Measurements from ENCODE around the gene NRL. TPM values are rescaled to one million over a fixed set of nuclear protein-coding genes. Genes with fewer than 3 reads are reported as not detected.

Gene NRL
- total RNA-seq, 1 donor from 2014 or later: 2.3 TPM

GRCh38 chr14:24137529-24138395 is 23.0 kb upstream of the NRL start:
- H3K36me3 Mint-ChIP-seq (ENCODE audit: insufficient read depth): peaks cover 5% of the 10 kb centered on the region
- H3K4me1 Mint-ChIP-seq (ENCODE audit: low read depth): peaks cover 28% of the 10 kb centered on the region
- no peak for TF ChIP-seq CTCF (IDR thresholded peaks at IDR 0.05; ENCODE audit: unreplicated experiment)
- no peaks in the 10 kb centered on the region for H3K27me3 Mint-ChIP-seq
- DNase-seq (ENCODE audit: low spot score, unreplicated experiment): no peak
- no peak overlapping the region for H3K27ac Mint-ChIP-seq
- H3K4me3 Mint-ChIP-seq (ENCODE audit: low read depth): peak overlapping the region; percentile 55
- no peaks in the 10 kb centered on the region for H3K9me3 Mint-ChIP-seq (ENCODE audit: low read depth)

GRCh38 chr14:24136684-24137528 is 22.2 kb upstream of the NRL start:
- no peaks in the 10 kb centered on the region for H3K9me3 Mint-ChIP-seq (ENCODE audit: low read depth)
- H3K27ac Mint-ChIP-seq: peak overlapping the region; percentile 20
- peaks cover 5% of the 10 kb centered on the region for H3K36me3 Mint-ChIP-seq (ENCODE audit: insufficient read depth)
- no peak for TF ChIP-seq CTCF (IDR thresholded peaks at IDR 0.05; ENCODE audit: unreplicated experiment)
- no peak for DNase-seq (ENCODE audit: low spot score, unreplicated experiment)
- H3K4me3 Mint-ChIP-seq (ENCODE audit: low read depth): peak overlapping the region; percentile 89
- no peaks in the 10 kb centered on the region for H3K27me3 Mint-ChIP-seq
- peaks cover 27% of the 10 kb centered on the region for H3K4me1 Mint-ChIP-seq (ENCODE audit: low read depth)

- peaks cover 5% of the 10 kb centered on the region for H3K36me3 Mint-ChIP-seq (ENCODE audit: insufficient read depth)
- DNase-seq (ENCODE audit: low spot score, unreplicated experiment): peak; percentile 87
- no peaks in the 10 kb centered on the region for H3K27me3 Mint-ChIP-seq
- H3K4me1 Mint-ChIP-seq (ENCODE audit: low read depth): peaks cover 25% of the 10 kb centered on the region
- H3K4me3 Mint-ChIP-seq (ENCODE audit: low read depth): peak within 1 kb of the TSS; percentile 89
- peak within 1 kb of the TSS; percentile 88 for H3K27ac Mint-ChIP-seq
- H3K9me3 Mint-ChIP-seq (ENCODE audit: low read depth): no peaks in the 10 kb centered on the region
- TF ChIP-seq CTCF (IDR thresholded peaks at IDR 0.05; ENCODE audit: unreplicated experiment): no peak
Measured at GRCh38 chr14:24135834-24136683, 21.3 kb upstream of the NRL start, which contains the start of gene PSME1. Gene PSME1, plus strand, starts transcription at chr14:24136194. Its CDS starts 69 bp downstream, at chr14:24136263.

- no peak for TF ChIP-seq CTCF (IDR thresholded peaks at IDR 0.05; ENCODE audit: unreplicated experiment)
- Mint-ChIP-seq H3K9me3 (ENCODE audit: low read depth) (no peaks in the 10 kb centered on the region), H3K4me3 (ENCODE audit: low read depth) (peak overlapping the region; percentile 89)
Measured at GRCh38 chr14:24135584-24135833, 20.8 kb upstream of the NRL start.

GRCh38 chr14:24133735-24134134 is 19.0 kb upstream of the NRL start:
- Mint-ChIP-seq H3K4me3 (ENCODE audit: low read depth) (no peak overlapping the region), H3K36me3 (ENCODE audit: insufficient read depth) (peaks cover 5% of the 10 kb centered on the region), H3K4me1 (ENCODE audit: low read depth) (peaks cover 16% of the 10 kb centered on the region), H3K27me3 (no peaks in the 10 kb centered on the region), H3K27ac (no peak overlapping the region), H3K9me3 (ENCODE audit: low read depth) (no peaks in the 10 kb centered on the region)
- no peak for TF ChIP-seq CTCF (IDR thresholded peaks at IDR 0.05; ENCODE audit: unreplicated experiment)
- no peak for DNase-seq (ENCODE audit: low spot score, unreplicated experiment)

More at GRCh38 chr14:24135584-24135833, 20.8 kb upstream of the NRL start:
- no peak for DNase-seq (ENCODE audit: low spot score, unreplicated experiment)
- Mint-ChIP-seq H3K36me3 (ENCODE audit: insufficient read depth) (peaks cover 5% of the 10 kb centered on the region), H3K27me3 (no peaks in the 10 kb centered on the region), H3K27ac (peak overlapping the region; percentile 88), H3K4me1 (ENCODE audit: low read depth) (peaks cover 24% of the 10 kb centered on the region)
